Mesenteric fat pad (tissue), 1 donor: ENCODE results near the gene PDCL3. TPM values are rescaled to one million over a fixed set of nuclear protein-coding genes. Genes with fewer than 3 reads are reported as not detected.

ENCODE experiments used
- DNase-seq: peaks from one replicate; pipeline ENCODE4 v3.0.0-alpha.2; 2020; ENCODE audit warnings: low spot score
- total RNA-seq: library from RNA; stranded (reverse); fragmentation: NEBNext Ultra II Directional; extraction: Animal tissue kit (Norgen Biotek cat#: 25700); gene quantifications from one replicate; pipeline ENCODE4 v1.2.1, GENCODE V29; 2021
- donor health status: DM: yes; HTN: yes; CAD: no.

The PDCL3 gene
- total RNA-seq, 1 donor from 2014 or later, result 21.6 TPM

DNA sequence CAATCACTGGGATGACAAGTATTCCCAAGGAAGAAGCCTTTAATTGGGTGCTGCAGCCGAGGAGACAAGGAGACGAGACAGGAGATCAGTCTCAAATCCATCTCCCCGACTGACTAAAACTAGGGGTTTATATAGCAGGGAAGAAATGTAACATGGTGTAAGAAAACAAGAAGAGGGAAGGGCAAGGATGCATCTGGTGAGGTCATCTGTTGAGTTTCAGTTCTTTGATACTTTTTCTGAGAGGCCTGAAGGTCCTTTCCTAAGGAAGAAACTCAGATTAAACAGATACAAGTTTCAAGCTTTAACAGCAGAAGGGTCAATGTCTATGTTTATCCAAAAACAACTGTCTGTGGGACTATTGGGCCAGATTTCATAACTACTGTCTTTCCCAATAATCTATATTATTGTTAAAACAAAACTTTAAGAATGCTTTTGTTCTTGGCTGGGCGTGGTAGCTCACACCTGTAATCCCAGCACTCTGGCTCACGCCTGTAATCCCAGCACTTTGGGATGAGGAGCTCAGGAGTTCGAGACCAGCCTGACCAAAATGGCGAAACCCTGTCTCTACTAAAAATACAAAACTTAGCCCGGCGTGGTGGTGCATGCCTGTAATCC is 2.5 kb upstream of the PDCL3 start:
- no peak for DNase-seq

DNA sequence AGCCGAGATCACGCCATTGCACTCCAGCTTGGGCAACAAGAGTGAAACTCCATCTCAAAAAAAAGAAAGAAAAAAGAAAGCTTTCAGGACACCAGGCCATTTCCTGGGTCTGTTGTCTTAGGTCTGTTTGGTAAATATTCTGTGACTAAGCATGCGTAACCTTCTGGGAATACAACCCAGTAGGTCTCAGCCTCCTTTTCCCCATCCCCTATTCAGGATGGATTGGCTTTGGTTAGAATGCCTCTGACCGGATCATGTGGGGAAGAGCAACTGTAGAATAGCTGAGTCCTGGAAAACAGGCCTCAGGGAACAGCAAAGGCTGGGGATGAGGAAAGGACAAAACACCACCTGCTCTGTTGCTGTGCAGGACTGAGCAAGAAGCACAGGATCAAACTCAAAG is 1.6 kb upstream of the PDCL3 start:
- DNase-seq, result no peak

DNA sequence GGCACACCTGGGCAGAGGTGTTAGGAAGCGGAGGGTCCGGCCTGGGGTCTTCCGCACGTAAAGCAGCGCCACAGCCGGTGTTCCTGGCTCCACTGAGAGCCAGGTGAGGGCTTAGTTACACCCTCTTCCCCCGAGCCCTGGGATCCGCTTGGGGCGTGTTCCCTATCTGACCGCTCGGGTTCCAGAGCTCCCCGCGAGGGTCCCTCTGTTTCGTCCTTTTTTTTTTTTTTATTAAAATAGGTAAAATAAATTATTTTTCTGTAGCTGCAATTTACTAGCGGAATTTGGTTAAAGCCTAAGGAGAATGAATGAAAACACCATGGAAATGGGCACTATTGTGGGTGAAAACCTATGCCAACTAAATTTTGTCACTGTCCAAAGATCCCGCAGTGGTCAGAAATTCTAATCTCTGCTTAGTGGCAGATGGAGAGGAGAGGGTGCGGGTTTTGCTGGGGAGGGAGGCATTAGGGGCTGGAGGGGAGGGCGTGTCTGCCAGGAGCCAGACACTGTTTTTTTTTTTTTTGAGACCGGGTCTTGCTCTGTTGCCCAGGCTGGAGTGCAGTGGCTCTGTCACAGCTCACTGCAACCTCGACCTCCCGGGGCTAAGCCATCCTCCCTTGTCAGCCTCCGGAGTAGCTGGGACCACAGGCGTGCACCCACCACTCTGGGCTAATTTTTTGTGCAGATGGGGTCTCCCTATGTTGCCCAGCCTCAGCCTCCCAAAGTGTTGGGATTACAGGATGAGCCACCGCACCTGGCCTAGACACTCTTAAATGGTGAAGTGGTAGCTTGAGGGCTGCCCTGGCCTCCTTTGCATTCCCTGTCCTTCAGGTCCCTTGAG is 834 bp downstream of the PDCL3 start:
- no peak for DNase-seq

DNA sequence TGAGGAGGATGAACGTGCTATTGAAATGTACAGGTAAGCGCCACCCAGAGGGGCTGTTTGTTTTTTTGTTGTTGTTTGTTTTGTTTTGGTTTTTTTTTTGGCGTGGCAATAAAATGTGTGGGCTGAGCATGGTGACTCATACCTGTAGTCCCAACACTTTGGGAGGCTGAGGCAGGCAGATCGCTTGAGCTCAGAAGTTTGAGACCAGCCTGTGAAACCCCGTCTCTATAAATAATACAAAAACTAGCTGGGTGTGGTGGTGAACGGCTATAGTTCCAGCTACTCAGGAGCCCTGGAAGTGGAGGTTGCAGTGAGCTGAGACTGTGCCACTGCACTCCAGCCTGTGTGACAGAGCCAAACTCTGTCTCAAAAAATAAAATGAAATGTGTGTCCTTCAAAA is 6.2 kb downstream of the PDCL3 start:
- no peak for DNase-seq

DNA sequence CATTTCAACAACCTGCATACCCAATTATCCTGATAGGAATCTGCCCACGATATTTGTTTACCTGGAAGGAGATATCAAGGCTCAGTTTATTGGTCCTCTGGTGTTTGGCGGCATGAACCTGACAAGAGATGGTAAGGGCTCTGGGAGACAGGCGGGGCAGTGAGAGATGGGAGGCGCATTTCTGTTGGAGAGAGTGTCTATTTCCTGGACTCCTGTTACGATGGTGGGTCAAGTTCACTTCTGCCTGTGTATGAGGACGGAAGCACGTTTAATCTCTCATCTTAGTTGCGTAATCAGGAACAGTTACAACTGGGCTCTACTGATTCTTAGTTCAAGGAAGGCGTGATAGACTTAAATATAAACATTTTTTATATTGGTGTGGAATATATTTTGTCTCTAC is 8.9 kb downstream of the PDCL3 start:
- DNase-seq, result no peak

DNA sequence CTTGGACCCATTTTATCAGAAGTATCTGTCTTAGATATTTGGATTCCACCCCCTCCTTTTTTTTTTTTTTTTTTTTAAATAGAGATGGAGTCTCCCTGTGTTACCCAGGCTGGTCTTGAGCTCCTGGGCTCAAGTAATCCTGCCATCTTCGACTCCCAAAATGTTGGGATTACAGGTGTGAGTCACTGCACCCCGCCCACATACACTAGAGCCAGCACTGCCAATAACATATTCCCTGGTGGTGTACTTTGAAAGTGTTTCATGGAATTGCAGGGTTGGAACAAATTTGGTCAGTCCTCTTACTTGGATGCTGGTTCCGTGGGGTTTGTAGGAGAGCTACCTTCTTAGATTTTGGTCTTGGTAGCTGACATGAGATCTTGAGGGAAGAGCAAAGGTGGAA is 15.0 kb downstream of the PDCL3 start:
- no peak for DNase-seq

DNA sequence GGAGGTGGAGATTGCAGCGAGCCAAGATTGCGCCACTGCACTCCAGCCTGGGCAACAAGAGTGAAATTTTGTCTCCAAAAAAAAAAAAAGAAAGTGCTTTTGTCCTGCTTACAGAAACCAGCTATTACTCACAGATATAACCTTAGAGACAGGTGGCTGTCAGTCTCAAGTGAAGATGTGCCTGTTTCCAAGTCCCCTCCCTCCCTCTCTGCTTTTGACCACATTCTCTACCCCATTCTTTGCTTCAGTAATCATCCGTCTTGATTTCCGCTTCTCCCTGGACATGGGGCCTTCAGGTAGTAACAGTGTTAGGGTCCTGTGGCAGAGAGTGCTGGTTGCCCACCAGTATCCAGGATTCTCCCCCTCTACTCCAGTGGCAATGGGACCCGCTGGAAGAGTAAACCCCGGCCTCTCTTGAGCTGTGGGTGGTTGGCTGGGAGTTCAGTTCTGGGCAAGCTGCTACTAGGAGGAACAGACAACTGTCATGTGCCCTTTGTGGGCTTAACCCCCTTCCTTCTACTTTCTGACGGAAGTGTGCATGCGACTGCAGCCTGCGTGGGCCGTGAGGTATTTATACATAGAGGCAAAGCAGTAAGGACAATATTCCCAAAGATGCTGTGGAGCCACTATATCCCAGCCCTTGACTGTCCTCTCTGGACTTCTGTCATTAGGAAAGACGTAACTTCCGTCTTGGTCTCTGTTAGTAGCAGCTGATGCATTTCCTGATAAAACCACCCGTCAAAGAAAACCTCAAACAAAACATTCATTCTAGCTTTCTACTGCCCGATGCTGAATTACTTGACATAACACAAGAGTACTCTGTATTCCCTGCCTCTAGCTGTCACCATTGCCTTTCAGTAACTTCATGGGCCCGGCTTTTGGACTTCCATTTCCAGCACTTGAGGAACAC is 17.8 kb downstream of the PDCL3 start:
- DNase-seq, result no peak

DNA sequence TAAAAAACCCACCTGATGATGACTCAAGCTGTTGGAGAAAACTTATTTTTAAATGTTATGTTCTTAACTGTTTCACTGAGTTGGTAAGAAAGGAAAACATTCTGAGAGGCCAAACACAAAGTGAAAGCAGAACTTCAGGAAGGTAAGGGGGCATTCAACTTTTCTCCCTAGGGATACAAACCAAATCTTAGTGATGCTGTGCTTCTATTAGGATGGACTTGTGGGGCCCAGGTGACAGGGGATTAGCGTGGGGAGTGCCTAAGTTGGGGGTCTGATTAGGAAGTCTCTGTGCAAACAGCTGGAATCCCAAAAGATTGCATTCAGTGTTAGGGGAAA is 18.5 kb downstream of the PDCL3 start:
- no peak for DNase-seq

DNA sequence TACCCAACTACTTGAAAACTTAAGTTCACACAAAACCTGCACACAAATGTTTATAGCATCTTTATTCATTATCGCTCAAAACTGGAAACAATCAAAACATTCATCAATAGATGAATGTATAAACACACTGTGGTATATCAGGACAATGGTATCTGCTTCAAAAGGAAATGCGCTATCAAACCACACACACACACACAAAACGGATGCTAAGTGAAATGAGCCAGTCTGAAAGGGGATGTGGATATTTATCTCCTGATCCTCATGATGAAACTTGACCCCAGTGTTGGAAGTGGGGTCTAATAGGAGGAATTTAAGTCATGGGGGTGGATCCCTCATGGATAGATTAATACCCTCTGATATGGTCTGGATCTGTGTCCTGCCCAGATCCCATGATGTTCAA is 22.0 kb downstream of the PDCL3 start:
- DNase-seq, result no peak

DNA sequence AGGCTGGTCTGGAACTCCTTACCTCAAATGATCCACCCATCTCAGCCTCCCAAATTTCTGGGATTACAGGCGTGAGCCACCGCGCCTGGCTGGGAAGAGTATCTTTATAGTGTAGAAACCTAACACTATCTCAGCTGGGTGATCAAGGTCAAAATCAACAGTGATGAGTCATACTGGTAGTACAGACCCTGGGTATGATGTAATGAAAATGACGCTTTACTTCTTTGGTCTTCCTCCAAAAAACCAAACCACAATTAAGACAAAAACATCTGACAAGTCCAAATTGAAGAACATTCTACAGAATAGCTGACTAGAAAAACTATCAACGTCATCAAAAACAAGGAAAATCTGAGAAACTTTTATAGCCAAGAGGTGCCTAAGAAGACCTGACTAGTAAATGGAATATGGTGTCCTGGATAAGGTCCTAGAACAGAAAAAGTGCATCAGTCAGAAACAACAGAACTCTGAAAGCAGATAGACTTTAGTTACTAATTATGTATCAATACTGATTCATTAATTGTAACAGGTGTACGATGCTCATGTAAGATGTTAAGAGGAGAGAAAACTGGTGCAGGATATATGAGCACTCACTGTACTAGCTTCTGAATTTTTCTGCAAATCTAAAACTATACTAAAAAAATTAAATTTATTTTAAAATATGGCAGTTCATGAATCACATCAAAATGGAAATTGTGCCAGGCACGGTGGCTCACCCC is 25.4 kb downstream of the PDCL3 start:
- DNase-seq, result no peak

DNA sequence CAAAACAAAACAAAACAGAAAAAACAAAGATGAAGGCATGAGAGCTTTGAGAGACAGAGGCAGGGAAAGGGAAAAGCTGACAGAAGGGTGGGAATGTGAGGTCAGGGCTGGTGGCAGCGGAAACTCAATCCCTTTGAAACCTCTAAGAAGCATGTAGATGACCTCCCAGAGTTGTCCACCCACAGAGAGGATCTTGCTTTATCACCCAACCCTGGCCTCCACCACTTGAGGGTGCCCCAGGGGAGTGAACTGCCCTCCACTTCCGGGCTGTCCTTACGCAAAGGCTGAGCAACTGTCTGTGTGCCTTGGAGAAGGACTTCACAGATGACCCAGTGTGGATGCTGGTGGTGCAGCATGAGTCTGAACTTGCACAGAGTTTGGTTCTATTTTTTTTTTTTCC is 26.7 kb downstream of the PDCL3 start:
- no peak for DNase-seq

DNA sequence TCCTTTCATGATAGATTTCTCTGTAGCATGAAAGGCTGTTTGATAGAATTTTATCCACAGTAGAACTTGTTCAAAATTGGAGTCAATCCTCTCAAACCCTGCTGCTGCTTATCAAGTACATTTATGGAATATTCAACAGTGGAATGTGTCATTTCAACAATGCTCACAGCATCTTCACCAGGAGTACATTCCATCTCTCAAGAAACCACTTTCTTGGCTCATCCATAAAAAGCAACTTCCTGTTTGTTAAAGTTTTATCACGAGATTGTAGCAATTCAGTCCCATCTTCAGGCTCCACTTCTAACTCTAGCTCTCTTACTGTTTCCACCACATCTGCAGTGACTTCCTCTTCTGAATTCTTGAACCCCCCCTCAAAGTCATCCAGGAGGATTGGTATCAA is 29.4 kb downstream of the PDCL3 start:
- DNase-seq, result no peak

DNA sequence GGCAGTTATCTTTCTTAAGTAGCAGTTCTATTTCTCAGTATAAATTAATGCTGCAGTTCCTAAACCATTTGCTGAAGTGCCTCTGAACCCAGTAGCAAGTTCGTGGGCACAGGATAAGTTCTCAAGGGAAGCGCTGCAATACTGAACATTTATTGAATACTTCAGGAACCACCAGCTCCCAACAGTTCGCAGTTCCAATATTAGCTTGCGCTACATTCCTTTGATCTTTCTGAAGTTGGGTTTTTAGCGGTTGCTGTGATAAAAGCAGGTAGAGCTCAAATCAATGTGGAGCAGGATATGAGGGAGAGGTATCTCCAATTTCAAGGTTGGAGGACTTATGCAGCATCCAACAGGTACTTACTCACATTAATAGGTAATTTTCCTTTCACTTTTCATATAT is 33.7 kb downstream of the PDCL3 start:
- DNase-seq, result no peak

DNA sequence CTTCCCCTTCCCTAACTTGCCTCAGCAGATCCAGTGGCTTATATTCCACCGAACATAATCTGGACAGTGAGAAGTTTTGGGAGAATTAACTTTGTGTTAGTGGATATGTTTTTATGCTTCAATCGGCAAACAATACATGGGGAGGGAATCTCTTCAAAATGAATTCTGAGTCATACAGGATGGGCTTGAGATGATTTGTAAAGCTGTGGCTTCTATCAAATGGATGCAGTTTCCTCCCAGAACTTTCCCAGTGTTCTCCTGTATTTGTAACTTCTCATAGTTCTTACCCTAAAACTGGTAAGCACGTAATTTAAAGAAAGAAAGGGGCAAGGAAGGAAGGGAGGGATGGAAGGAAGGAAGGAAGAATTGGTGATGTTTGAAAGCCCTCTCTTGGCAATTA is 36.8 kb downstream of the PDCL3 start:
- DNase-seq, result no peak

DNA sequence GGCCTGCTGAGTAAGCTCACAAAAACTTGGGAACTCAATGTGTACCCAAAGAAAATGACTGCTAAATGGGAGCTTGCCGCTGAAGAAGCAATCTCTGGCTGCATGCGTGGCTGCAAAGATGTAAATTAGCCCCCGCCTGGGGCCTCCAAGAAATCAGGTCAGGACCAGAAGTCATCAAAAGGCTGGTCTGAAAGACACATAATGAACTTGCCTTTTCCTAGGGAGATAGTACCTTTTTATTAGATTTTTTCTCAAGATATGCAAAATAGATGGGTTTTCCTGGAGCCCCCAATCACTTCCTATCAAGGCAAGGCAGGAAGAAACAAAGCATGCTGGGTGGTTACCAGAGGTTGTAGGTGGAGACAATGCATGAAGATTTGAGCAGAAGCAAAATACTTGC is 38.9 kb downstream of the PDCL3 start:
- DNase-seq, result no peak

DNA sequence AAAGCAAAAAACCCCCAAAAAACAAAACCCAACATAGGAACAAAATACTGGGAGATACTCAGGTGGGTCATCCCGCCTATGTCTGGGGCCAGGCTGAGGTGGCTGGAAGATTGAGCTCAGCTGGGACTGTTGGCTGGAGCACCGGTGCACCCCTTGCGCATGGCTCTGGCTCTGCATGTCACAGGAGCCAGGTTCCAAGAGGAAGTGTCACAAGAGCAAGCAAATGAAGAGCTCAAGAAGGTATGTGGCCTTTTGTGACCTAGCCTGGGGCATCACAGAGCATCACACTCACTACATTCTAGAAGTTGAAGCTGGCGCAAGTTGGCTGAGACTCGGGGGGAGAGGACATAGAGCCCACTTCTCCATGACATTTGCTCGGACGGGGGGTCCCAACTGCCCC is 40.6 kb downstream of the PDCL3 start:
- no peak for DNase-seq

DNA sequence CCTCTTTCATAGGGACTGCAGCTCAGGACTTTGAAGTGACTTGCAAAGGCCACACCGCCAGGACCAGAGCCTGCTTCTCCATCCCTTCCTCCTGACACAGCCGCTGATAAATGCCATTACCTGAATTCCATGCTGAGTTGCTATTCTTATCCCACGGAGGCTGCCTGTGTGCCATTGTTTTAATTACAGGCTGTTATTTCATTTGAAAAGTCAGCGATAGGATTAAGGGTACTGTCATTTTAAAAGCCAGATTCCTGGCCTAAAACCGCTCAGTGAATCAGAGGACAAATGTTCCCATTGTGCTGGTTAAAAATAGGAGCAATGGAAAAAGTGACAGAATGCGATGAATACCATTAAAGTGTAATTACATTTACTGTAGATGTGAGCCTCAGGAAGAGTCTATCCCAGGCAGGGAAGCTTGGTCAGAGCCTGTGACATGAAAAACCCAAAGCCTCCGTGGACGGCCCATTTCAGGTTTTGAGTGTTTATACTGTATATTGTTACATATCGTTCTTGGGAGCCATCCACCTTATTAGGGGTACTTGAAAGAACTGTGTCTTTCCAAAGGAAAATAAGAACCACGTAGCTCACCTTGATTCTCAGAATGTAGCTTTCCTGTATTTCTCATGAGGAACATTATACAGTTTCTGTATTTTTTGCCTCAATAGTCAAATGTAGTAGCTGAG is 41.3 kb downstream of the PDCL3 start:
- no peak for DNase-seq

DNA sequence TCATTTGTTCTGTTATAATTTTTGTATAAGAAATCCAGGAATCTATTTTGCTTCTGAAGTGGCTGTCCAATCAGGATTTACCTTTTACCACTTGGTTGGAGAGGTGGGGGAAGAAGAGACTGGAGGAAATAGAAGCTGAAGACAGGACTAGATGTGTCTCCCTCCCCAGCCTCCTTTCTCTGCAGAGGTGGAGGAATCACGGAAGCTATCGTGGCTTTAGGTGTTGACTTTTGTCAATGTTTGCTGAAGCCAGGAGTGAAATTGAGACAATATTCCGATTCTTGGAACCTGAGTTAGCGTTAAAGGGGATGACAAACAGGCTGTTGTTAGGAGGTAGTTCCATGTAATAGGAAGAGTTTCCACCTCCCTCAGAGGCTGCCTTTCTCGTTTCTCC is 43.5 kb downstream of the PDCL3 start:
- DNase-seq, result no peak

DNA sequence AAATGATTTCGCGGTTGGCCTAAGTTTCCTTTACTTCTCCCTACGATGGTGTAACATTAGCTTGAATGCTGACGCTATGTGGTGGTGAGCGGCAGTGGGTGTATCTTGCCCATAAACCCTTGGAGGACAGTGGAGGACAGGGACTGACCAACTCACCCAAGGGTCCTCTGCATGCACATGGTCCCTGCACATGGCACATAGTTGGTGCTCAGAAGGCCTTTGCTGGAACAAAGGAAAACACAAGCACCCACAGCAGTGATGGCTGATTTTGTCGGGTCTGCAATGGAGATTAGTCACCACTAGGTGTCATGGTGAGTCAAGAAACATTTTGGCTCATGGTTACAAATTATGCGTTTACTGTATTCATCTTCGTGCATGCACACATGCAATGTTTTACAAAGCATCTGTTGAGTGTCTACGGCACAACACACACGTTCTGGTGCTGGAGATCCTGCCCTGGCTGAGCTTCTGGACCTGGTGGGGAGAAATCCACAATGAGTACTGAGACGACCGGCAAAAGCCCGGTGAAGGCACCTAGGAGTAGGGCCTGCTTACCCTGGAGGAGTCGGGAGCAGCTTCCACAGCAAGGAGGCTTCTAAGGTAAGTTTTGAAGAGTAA is 44.0 kb downstream of the PDCL3 start:
- DNase-seq, result no peak

DNA sequence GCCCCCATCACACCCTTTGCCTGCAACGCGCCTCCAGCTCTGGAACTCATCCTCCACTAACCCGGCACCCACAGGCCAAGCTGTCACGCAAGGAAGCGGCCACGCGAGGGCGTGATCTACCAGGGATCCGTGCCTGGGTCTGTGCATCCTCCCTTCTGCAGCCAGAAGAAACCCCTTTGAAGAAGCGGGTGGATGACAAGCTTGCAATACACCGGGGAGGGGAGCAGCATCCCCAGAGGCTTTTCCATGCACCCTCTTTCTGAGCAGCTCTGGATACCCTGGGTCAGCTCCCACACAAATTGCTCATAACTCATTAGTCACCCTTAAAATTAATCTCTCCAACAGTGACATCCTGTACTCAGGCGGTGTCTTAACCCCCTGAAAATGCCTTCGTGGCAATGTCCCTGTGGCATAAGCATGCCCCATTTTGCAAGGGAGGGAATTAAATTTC is 47.6 kb downstream of the PDCL3 start:
- DNase-seq, result peak; percentile 88
